ENCODE measurements around the gene ITGBL1. TPM values are rescaled to one million over a fixed set of nuclear protein-coding genes. Genes with fewer than 3 reads are reported as not detected.

The ITGBL1 gene
- total and polyA plus RNA-seq, 2 of the 13 experiments (the other 11 are each of a cell fraction or from before 2014, with no cell fraction given), result 0.02 TPM; not detected in 1

DNA sequence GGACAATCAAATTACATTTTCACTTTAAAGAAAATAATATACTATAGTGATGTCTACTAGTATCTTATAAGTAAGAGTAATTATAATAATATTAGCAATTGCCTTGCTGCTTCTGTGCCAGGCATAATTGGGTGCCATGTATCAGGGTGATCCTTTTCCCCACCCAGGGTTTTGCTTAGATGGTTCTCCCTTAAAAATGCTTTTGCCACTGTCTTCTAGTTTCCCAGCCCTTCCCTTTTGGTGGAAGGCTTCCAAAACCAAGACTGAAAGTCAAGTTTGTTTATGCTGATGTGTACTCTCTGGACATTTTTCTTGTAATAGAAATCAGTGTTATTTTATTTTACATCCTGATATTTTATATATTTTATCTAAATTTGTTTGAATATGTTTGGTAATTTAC, 77.8 kb downstream of the ITGBL1 start:
- in situ Hi-C loops (cut with HindIII; ENCODE audit: extremely low pct_ligation_motif_present, low pct_unique_long_range_greater_than_20kb), result no loop called here

DNA sequence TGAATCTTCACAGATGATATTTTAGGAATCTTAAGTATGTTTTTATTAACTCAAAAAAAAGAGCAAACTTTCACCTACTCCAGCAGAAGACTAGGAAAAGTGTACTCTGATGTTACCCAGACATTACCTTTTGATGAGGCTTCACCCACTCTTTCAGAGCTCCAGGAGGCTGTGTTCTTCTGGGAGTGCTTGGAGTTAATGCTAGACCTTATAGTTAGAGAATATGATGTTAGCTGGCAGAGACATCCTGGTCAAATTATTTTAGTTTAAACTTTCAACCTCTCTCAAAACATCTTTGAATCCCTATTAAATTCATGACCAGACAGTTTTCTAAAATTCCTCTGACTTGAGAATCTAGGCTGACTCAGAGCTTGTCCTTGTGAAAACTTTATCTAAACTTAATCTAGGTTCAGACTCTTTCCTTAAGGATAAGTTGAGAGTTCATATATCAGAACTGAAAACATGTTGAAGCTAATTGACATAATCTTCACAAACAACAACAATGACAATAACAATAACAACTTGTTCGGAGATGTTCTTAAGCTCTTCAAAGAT, 82.8 kb downstream of the ITGBL1 start:
- no peak overlapping the region for H3K4me2 ChIP-seq (ENCODE audit: low read depth, low read length)
- ChIA-PET CTCF (ENCODE audit: low intra/inter-chr PET ratio, low total read pairs) (no interaction called here), POLR2A (no interaction called here)
- H3K4me1 ChIP-seq (ENCODE audit: insufficient read depth, low read length), result no peaks in the 10 kb centered on the region
- intact Hi-C loops (cut with micrococcal nuclease; ENCODE audit: unreplicated experiment), result no loop called here
- no peak overlapping the region for H2AFZ ChIP-seq (ENCODE audit: low read length)
- H3K27ac ChIP-seq (ENCODE audit: extremely low read length, insufficient read depth, low read length), result no peak overlapping the region
- in situ Hi-C loops (cut with HindIII; ENCODE audit: extremely low pct_ligation_motif_present, low pct_unique_long_range_greater_than_20kb), result no loop called here
- 37% methylated on average over 1 of the region's 1 CpG for WGBS (ENCODE audit: low lambda C conversion rate)
- H4K20me1 ChIP-seq (ENCODE audit: insufficient read depth, low read length), result no peaks in the 10 kb centered on the region
- H3K36me3 ChIP-seq (replicated peaks in 1 of 2; ENCODE audit: control insufficient read depth in 1 of 2, insufficient read depth in 2 of 2, low read length in 2 of 2), result no peaks in the 10 kb centered on the region
- no peak overlapping the region for H3K4me3 ChIP-seq (replicated peaks in 1 of 3; ENCODE audit: insufficient read depth in 1 of 3, low read depth in 2 of 3, low read length in 3 of 3)
- no TSS peak for BruUV-seq (replicated peaks)
- H3K27me3 ChIP-seq (ENCODE audit: control insufficient read depth in 1 of 2, insufficient read depth in 2 of 2, low read length in 2 of 2), result no peaks in the 10 kb centered on the region
- H3K9me3 ChIP-seq (ENCODE audit: low read length), result no peaks in the 10 kb centered on the region
- ATAC-seq, result no peak
- H3K9ac ChIP-seq (ENCODE audit: insufficient read depth, low read depth, low read length), result no peak overlapping the region
- H3K79me2 ChIP-seq (ENCODE audit: insufficient read depth, low read length), result no peaks in the 10 kb centered on the region
- DNase-seq (ENCODE audit: low spot score), result no peak
- FAIRE-seq, result no peak
- TF ChIP-seq HMG20A (CRISPR knock-in tag; IDR thresholded peaks at IDR 0.05; ENCODE audit: borderline replicate concordance), result no peak
- no peak for TF ChIP-seq ZSCAN22 (CRISPR knock-in tag; IDR thresholded peaks at IDR 0.05)
- TF ChIP-seq, protein P1, sequence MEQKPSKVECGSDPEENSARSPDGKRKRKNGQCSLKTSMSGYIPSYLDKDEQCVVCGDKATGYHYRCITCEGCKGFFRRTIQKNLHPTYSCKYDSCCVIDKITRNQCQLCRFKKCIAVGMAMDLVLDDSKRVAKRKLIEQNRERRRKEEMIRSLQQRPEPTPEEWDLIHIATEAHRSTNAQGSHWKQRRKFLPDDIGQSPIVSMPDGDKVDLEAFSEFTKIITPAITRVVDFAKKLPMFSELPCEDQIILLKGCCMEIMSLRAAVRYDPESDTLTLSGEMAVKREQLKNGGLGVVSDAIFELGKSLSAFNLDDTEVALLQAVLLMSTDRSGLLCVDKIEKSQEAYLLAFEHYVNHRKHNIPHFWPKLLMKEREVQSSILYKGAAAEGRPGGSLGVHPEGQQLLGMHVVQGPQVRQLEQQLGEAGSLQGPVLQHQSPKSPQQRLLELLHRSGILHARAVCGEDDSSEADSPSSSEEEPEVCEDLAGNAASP (CRISPR knock-in tag; IDR thresholded peaks at IDR 0.05; ENCODE audit: borderline replicate concordance), result no peak
- TF ChIP-seq, protein P2, sequence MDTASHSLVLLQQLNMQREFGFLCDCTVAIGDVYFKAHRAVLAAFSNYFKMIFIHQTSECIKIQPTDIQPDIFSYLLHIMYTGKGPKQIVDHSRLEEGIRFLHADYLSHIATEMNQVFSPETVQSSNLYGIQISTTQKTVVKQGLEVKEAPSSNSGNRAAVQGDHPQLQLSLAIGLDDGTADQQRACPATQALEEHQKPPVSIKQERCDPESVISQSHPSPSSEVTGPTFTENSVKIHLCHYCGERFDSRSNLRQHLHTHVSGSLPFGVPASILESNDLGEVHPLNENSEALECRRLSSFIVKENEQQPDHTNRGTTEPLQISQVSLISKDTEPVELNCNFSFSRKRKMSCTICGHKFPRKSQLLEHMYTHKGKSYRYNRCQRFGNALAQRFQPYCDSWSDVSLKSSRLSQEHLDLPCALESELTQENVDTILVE (CRISPR knock-in tag; IDR thresholded peaks at IDR 0.05), result no peak
- TF ChIP-seq, protein P3, sequence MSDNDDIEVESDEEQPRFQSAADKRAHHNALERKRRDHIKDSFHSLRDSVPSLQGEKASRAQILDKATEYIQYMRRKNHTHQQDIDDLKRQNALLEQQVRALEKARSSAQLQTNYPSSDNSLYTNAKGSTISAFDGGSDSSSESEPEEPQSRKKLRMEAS (IDR thresholded peaks at IDR 0.05), result no peak
- TF ChIP-seq, protein P4, sequence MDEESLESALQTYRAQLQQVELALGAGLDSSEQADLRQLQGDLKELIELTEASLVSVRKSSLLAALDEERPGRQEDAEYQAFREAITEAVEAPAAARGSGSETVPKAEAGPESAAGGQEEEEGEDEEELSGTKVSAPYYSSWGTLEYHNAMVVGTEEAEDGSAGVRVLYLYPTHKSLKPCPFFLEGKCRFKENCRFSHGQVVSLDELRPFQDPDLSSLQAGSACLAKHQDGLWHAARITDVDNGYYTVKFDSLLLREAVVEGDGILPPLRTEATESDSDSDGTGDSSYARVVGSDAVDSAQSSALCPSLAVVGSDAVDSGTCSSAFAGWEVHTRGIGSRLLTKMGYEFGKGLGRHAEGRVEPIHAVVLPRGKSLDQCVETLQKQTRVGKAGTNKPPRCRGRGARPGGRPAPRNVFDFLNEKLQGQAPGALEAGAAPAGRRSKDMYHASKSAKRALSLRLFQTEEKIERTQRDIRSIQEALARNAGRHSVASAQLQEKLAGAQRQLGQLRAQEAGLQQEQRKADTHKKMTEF (CRISPR knock-in tag; IDR thresholded peaks at IDR 0.05), result no peak
- TF ChIP-seq, protein P5, sequence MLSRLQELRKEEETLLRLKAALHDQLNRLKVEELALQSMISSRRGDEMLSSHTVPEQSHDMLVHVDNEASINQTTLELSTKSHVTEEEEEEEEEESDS (CRISPR knock-in tag; IDR thresholded peaks at IDR 0.05; ENCODE audit: borderline replicate concordance), result no peak
- TF ChIP-seq KAT2B (IDR thresholded peaks at IDR 0.05; ENCODE audit: borderline replicate concordance, low read depth, low read length), result no peak

More for the DNA sequence above, 77.8 kb downstream of the ITGBL1 start:
- Histone ChIP-seq H3K9me3 (ENCODE audit: low read length) (no peaks in the 10 kb centered on the region), H3K4me2 (ENCODE audit: low read depth, low read length) (no peak overlapping the region), H3K9ac (ENCODE audit: insufficient read depth, low read depth, low read length) (no peak overlapping the region), H3K36me3 (replicated peaks in 1 of 2; ENCODE audit: control insufficient read depth in 1 of 2, insufficient read depth in 2 of 2, low read length in 2 of 2) (no peaks in the 10 kb centered on the region), H4K20me1 (ENCODE audit: insufficient read depth, low read length) (no peaks in the 10 kb centered on the region), H2AFZ (ENCODE audit: low read length) (no peak overlapping the region), H3K4me1 (ENCODE audit: insufficient read depth, low read length) (no peaks in the 10 kb centered on the region), H3K79me2 (ENCODE audit: insufficient read depth, low read length) (no peaks in the 10 kb centered on the region), H3K27ac (ENCODE audit: extremely low read length, insufficient read depth, low read length) (no peak overlapping the region), H3K4me3 (replicated peaks in 1 of 3; ENCODE audit: insufficient read depth in 1 of 3, low read depth in 2 of 3, low read length in 3 of 3) (no peak overlapping the region), H3K27me3 (ENCODE audit: control insufficient read depth in 1 of 2, insufficient read depth in 2 of 2, low read length in 2 of 2) (no peaks in the 10 kb centered on the region)
- no peak for DNase-seq (ENCODE audit: low spot score)
- CTCF ChIA-PET (ENCODE audit: low intra/inter-chr PET ratio, low total read pairs), result no interaction called here
- ATAC-seq, result no peak
- POLR2A ChIA-PET, result no interaction called here
- no TSS peak for BruUV-seq (replicated peaks)
- FAIRE-seq, result no peak
- TF ChIP-seq ZNF12 (CRISPR knock-in tag; IDR thresholded peaks at IDR 0.05), result no peak
- TF ChIP-seq, protein P6, sequence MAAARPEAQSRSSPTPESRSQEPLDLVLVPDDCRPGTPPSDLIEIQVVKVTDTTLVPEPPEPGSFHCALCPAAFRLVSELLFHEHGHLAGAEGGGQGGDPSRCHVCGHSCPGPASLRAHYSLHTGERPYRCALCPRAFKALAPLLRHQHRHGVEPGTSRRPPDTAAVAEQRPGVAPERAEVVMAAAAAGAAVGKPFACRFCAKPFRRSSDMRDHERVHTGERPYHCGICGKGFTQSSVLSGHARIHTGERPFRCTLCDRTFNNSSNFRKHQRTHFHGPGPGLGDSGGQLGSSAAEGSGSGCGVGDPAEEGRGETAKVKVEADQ (CRISPR knock-in tag; IDR thresholded peaks at IDR 0.05; ENCODE audit: borderline replicate concordance), result no peak
- TF ChIP-seq TCF12 (IDR thresholded peaks at IDR 0.05), result no peak
- TF ChIP-seq TCF12 (CRISPR knock-in tag; IDR thresholded peaks at IDR 0.05), result no peak
- TF ChIP-seq, protein P7, sequence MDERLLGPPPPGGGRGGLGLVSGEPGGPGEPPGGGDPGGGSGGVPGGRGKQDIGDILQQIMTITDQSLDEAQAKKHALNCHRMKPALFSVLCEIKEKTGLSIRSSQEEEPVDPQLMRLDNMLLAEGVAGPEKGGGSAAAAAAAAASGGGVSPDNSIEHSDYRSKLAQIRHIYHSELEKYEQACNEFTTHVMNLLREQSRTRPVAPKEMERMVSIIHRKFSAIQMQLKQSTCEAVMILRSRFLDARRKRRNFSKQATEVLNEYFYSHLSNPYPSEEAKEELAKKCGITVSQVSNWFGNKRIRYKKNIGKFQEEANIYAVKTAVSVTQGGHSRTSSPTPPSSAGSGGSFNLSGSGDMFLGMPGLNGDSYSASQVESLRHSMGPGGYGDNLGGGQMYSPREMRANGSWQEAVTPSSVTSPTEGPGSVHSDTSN (CRISPR knock-in tag; IDR thresholded peaks at IDR 0.05), result no peak
- intact Hi-C loops (cut with micrococcal nuclease; ENCODE audit: unreplicated experiment), result no loop called here

Measured in HepG2 (cell line).